HEK293 (cell line): ENCODE results near the gene CEP44.
"Not testable (repeated sequence)": the region's sequence is repeated elsewhere in the genome, so short reads cannot be mapped to it uniquely, and the experiment has no call there.

Experiments used
- CTCF ChIA-PET: fragments of 350-600 bp; formaldehyde crosslinking; extraction: SDS; loops from one replicate; lab custom pipeline; 2021; ENCODE audit warnings: antibody characterized with exemption; lab: Yijun Ruan, JAX
- POLR2A ChIA-PET: fragments of 300-600 bp; formaldehyde crosslinking; extraction: SDS; loops from one replicate; lab custom pipeline; 2020; ENCODE audit warnings: antibody characterized with exemption, inconsistent platforms; lab: Yijun Ruan, JAX
- H3K27ac ChIP-seq: fragments of 200-500 bp; sonication (Bioruptor generic); 2 replicates; pipeline ENCODE4 v1.5.1; 2014; ENCODE audit warnings: low read depth, low read length, control low read depth, inconsistent platforms; ENCODE audit errors: extremely low read depth
- H3K36me3 ChIP-seq, 2 experiments: fragments of 200-500 bp in 1 of 2; sonication (Bioruptor generic) in 1 of 2; 1 replicate in 1 of 2; 2 replicates in 1 of 2; pipeline ENCODE4 v1.5.1; 2014 to 2017; ENCODE audit warnings: inconsistent platforms in 2 of 2, low read length in 2 of 2; ENCODE audit not compliant: control insufficient read depth in 2 of 2, insufficient read depth in 1 of 2
- H3K4me1 ChIP-seq: fragments of 200-500 bp; sonication (Bioruptor generic); 2 replicates; pipeline ENCODE4 v1.5.1; 2014; ENCODE audit warnings: mild to moderate bottlenecking, low read length, inconsistent platforms; ENCODE audit not compliant: control insufficient read depth, insufficient read depth
- H3K4me3 ChIP-seq: 2 replicates; pipeline ENCODE4 v1.5.1; 2011; ENCODE audit warnings: low read depth, mild to moderate bottlenecking, control low read depth, low read length, moderate library complexity
- H3K9me3 ChIP-seq: fragments of 200-500 bp; sonication (Bioruptor generic); 2 replicates; pipeline ENCODE4 v1.5.1; 2014; ENCODE audit warnings: low read depth, low read length, inconsistent platforms; ENCODE audit not compliant: control insufficient read depth, insufficient read depth
- BCL11B ChIP-seq: fragments of 450-650 bp; formaldehyde crosslinking; IDR thresholded peaks from 2 replicates; pipeline ENCODE4 v1.5.1; 2016; ENCODE audit warnings: low read depth, missing biosample characterization, missing genetic modification characterization
- KLF16 ChIP-seq: fragments of 450-650 bp; formaldehyde crosslinking; IDR thresholded peaks from 2 replicates; pipeline ENCODE4 v1.5.1; 2017; ENCODE audit warnings: missing biosample characterization, missing genetic modification characterization
- KLF9 ChIP-seq: fragments of 450-650 bp; formaldehyde crosslinking; IDR thresholded peaks from 2 replicates; pipeline ENCODE4 v1.5.1; 2016; ENCODE audit warnings: missing biosample characterization, missing genetic modification characterization, low read depth
- OSR2 ChIP-seq: fragments of 450-650 bp; formaldehyde crosslinking; IDR thresholded peaks from 2 replicates; pipeline ENCODE4 v1.5.1; 2016; ENCODE audit warnings: missing biosample characterization, missing genetic modification characterization
- SCRT2 ChIP-seq: fragments of 450-650 bp; formaldehyde crosslinking; IDR thresholded peaks from 2 replicates; pipeline ENCODE4 v1.5.1; 2016; ENCODE audit warnings: missing biosample characterization, missing genetic modification characterization
- SETDB1 ChIP-seq: IDR thresholded peaks from one replicate; pipeline ENCODE4 v1.6.1; 2017; ENCODE audit warnings: mild to moderate bottlenecking, low read length, moderate library complexity, mixed read lengths; ENCODE audit not compliant: insufficient read length
- SP7 ChIP-seq: fragments of 450-650 bp; formaldehyde crosslinking; IDR thresholded peaks from 2 replicates; pipeline ENCODE4 v1.5.1; 2016; ENCODE audit warnings: missing biosample characterization, missing genetic modification characterization
- WT1 ChIP-seq: fragments of 450-650 bp; formaldehyde crosslinking; IDR thresholded peaks from 2 replicates; pipeline ENCODE4 v1.5.1; 2016; ENCODE audit warnings: missing biosample characterization, missing genetic modification characterization
- ZBTB11 ChIP-seq: fragments of 450-650 bp; formaldehyde crosslinking; conservative IDR thresholded peaks from 2 replicates; pipeline ENCODE4 v1.5.1; 2016; ENCODE audit warnings: low read depth, missing biosample characterization, missing genetic modification characterization
- ZNF239 ChIP-seq: fragments of 450-650 bp; formaldehyde crosslinking; IDR thresholded peaks from 2 replicates; pipeline ENCODE4 v1.5.1; 2016; ENCODE audit warnings: missing biosample characterization, missing genetic modification characterization
- ZNF24 ChIP-seq: fragments of 450-650 bp; formaldehyde crosslinking; IDR thresholded peaks from 2 replicates; pipeline ENCODE4 v1.5.1; 2016; ENCODE audit warnings: missing biosample characterization, missing genetic modification characterization
- ZNF266 ChIP-seq: fragments of 450-650 bp; formaldehyde crosslinking; IDR thresholded peaks from 2 replicates; pipeline ENCODE4 v1.5.1; 2016; ENCODE audit warnings: missing biosample characterization, missing genetic modification characterization, low read depth
- ZNF341 ChIP-seq: fragments of 450-650 bp; formaldehyde crosslinking; IDR thresholded peaks from 2 replicates; pipeline ENCODE4; 2016; ENCODE audit warnings: low read depth, missing biosample characterization, missing genetic modification characterization
- ZNF37A ChIP-seq: fragments of 450-650 bp; IDR thresholded peaks from 2 replicates; pipeline ENCODE4 v1.5.1; 2018; ENCODE audit warnings: missing biosample characterization, missing genetic modification characterization
- ZNF398 ChIP-seq: fragments of 450-650 bp; formaldehyde crosslinking; IDR thresholded peaks from 2 replicates; pipeline ENCODE4 v1.5.1; 2017; ENCODE audit warnings: missing biosample characterization, missing genetic modification characterization
- ZNF433 ChIP-seq: fragments of 450-650 bp; formaldehyde crosslinking; IDR thresholded peaks from 2 replicates; pipeline ENCODE4 v1.5.1; 2016; ENCODE audit warnings: missing biosample characterization, missing genetic modification characterization, low read depth
- ZNF610 ChIP-seq: fragments of 450-650 bp; formaldehyde crosslinking; IDR thresholded peaks from 2 replicates; pipeline ENCODE4 v1.5.1; 2016; ENCODE audit warnings: missing biosample characterization, missing genetic modification characterization, borderline replicate concordance
- ZNF629 ChIP-seq: fragments of 450-650 bp; formaldehyde crosslinking; IDR thresholded peaks from 2 replicates; pipeline ENCODE4 v1.5.1; 2017; ENCODE audit warnings: missing biosample characterization, missing genetic modification characterization
- ZNF791 ChIP-seq: fragments of 450-650 bp; formaldehyde crosslinking; IDR thresholded peaks from 2 replicates; pipeline ENCODE4 v1.5.1; 2016; ENCODE audit warnings: missing biosample characterization, missing genetic modification characterization
- ZNF843 ChIP-seq: fragments of 450-650 bp; formaldehyde crosslinking; IDR thresholded peaks from 2 replicates; pipeline ENCODE4 v1.5.1; 2016; ENCODE audit warnings: missing biosample characterization, missing genetic modification characterization
- TF ChIP-seq, protein P1 (sequence below): fragments of 450-650 bp; IDR thresholded peaks from 2 replicates; pipeline ENCODE4 v1.5.1; 2018; ENCODE audit warnings: missing biosample characterization, mild to moderate bottlenecking, missing genetic modification characterization

CEP44 gene

DNA sequence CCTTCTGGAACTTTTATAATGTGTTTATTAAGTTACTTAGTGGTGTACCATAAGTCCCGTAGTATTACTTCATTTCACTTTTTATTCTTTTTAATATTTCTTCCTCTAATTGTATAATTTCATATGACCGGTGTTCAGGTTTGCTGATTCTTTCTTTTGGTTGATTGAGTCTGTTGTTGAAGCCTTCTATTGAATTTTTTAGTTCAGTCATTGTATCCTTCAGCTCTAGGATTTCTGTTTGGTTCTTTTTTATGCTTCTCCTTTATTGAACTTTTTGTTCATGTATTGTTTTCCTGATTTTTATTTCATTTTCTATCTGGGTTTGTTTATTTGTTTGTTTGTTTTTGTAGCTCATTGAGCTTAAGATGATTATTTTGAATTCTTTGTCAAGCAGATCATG, 8.8 kb downstream of the CEP44 start:
- Histone ChIP-seq H3K4me3 (no peak overlapping the region), H3K9me3 (no peaks in the 10 kb centered on the region), H3K36me3 (peaks cover 0 to 9% of the 10 kb centered on the region in 2 experiments; a peak in 1 of 3 replicates), H3K27ac (no peak overlapping the region), H3K4me1 (no peaks in the 10 kb centered on the region)
- POLR2A ChIA-PET: no interaction called here
- CTCF ChIA-PET: interaction anchor here (0.6 kb wide), 1 partner anchor 8 kb away, joined by 3 read pairs; no protein-coding TSS in a partner anchor
- TF ChIP-seq KLF9 (tag by site-specific recombination): no peak
- peak; percentile 88 for TF ChIP-seq SETDB1

- H3K9me3 ChIP-seq, H3K4me1 ChIP-seq, POLR2A ChIA-PET, H3K27ac ChIP-seq, CTCF ChIA-PET, H3K4me3 ChIP-seq: not testable (repeated sequence)
- peaks cover 0 to 11% of the 10 kb centered on the region in 2 experiments; a peak in 1 of 3 replicates for H3K36me3 ChIP-seq
Measured at GRCh38 chr4:174294641-174295040, 10.9 kb downstream of the CEP44 start.

GRCh38 chr4:174295142-174295541, 11.4 kb downstream of the CEP44 start:
- POLR2A ChIA-PET, H3K9me3 ChIP-seq, H3K4me3 ChIP-seq, H3K27ac ChIP-seq, H3K4me1 ChIP-seq, CTCF ChIA-PET: not testable (repeated sequence)
- peaks cover 0 to 16% of the 10 kb centered on the region in 2 experiments; a peak in 1 of 3 replicates for H3K36me3 ChIP-seq

DNA sequence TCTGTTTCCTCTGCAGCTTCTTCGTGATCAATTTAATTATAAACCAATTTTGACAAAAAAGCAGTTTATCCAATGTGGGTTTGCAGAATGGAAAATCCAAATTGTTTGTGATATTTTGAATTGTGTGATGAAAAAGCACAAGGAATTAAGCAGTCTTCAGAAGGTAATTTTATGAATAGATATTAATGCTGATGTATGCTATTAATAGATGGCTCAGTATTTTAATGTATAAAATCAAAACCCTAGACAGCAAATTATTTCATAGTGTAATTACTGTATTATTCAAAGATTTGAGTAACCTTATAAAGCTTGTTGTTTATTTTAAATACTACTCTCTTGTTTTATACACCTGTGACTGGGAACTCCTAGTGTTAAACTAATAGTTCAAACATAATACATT, 20.0 kb downstream of the CEP44 start:
- Histone ChIP-seq H3K27ac (no peak overlapping the region), H3K36me3 (peaks cover 4 to 44% of the 10 kb centered on the region in 2 experiments; a peak in 2 of 3 replicates), H3K4me3 (no peak overlapping the region), H3K4me1 (no peaks in the 10 kb centered on the region), H3K9me3 (no peaks in the 10 kb centered on the region)
- ChIA-PET CTCF (interaction anchor here (0.7 kb wide), 1 partner anchor 218 kb away, joined by 3 read pairs; no protein-coding TSS in a partner anchor), POLR2A (no interaction called here)
- TF ChIP-seq KLF16 (tag by site-specific recombination) (no peak), ZBTB11 (tag by site-specific recombination) (no peak), ZNF266 (tag by site-specific recombination) (no peak), OSR2 (tag by site-specific recombination) (no peak), ZNF610 (tag by site-specific recombination) (no peak), BCL11B (no peak), ZNF398 (tag by site-specific recombination) (no peak), WT1 (tag by site-specific recombination) (no peak), SP7 (tag by site-specific recombination) (no peak), ZNF629 (tag by site-specific recombination) (no peak), ZNF37A (no peak), ZNF239 (no peak), ZNF433 (tag by site-specific recombination) (no peak), ZNF843 (tag by site-specific recombination) (no peak), SCRT2 (tag by site-specific recombination) (no peak), ZNF791 (tag by site-specific recombination) (no peak), ZNF24 (tag by site-specific recombination) (no peak), ZNF341 (tag by site-specific recombination) (no peak)
- TF ChIP-seq, protein P1, sequence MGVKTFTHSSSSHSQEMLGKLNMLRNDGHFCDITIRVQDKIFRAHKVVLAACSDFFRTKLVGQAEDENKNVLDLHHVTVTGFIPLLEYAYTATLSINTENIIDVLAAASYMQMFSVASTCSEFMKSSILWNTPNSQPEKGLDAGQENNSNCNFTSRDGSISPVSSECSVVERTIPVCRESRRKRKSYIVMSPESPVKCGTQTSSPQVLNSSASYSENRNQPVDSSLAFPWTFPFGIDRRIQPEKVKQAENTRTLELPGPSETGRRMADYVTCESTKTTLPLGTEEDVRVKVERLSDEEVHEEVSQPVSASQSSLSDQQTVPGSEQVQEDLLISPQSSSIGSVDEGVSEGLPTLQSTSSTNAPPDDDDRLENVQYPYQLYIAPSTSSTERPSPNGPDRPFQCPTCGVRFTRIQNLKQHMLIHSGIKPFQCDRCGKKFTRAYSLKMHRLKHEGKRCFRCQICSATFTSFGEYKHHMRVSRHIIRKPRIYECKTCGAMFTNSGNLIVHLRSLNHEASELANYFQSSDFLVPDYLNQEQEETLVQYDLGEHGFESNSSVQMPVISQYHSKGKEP (tag by site-specific recombination): no peak
